GM12874 (cell line): ENCODE measurements around the gene TPST1.

Experiments used
- CTCF ChIP-seq: IDR thresholded peaks from 2 replicates; pipeline ENCODE4 v1.5.1; 2011; ENCODE audit warnings: low read depth, mild to moderate bottlenecking, control low read depth, low read length, moderate library complexity; ENCODE audit not compliant: insufficient read depth

Gene TPST1

GRCh38 chr7:66263936-66264335 lies 58.8 kb downstream of the TPST1 start:
- no peak for TF ChIP-seq CTCF

DNA sequence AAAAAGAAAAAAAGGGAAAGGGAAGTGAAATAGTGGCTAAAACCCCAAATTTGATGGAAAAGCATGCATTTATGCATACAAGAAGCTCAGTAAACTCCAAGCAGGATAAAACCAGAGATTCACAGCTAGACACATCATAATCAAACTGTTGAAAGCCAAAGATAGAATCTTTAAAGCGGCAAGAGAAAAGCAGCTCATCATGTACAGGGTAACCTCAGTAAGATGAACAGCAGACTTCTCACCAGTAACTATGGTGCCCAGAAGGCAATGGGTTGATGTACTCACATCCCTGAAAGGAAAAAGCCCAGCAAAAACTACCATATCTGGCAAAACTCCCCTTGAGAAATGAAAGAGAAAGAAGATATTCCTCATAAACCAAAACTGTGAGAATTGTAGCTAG lies 60.4 kb downstream of the TPST1 start:
- TF ChIP-seq CTCF, result no peak

DNA sequence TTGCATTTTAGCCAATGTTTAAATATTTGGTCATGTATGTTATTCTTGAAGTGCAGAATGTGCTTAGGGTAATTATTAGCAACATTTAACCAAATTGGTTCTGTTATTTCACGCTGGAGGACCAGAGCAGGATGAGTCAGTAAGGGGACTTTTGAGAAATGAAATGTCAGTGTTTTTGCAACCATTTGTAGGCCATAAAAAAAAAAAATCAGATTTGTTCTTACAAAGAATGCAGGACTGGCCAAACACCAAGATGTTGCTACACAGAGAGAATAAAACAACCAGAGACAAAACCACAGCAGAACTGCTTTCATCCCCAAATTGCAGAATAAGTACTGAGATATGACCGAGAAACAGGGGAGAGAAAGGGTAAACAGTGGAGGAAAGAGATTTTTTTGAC lies 62.1 kb downstream of the TPST1 start:
- no peak for TF ChIP-seq CTCF

DNA sequence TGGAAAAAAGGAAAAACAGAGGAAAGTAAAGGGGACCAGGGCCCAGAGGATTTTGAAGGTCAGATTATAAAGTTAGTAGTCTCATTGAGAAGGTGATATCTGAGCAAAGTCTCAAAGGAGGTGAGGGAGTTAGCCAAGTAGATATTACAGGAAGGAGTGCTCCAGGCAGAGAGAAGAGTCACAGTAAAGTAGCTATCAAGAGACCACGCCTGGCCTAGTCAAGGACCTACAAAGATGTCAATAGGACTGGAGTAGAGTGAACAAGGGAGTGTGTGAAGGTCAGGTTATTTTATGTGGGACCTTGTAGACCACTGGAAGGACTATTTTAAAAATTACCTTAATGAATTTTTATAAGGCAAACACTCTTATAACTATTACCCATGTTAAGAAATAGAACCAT lies 64.8 kb downstream of the TPST1 start:
- TF ChIP-seq CTCF, result no peak

DNA sequence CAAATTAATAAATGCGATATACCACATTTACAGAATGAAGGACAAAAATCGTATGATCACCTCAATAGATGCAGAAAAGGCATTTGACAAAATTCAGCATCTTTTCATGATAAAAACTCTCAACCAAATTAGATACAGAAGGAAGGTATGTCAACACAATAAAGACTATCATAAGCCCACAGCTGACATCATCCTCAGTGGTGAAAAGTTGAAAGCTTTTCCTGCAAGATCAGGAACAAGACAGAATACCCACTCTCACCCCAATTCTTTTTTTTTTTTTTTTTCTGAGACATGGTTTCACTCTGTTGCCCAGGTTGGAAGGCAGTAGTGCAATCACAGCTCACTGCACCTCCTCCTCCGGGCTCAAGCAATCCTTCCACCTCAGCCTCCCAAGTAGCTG lies 67.2 kb downstream of the TPST1 start:
- no peak for TF ChIP-seq CTCF

DNA sequence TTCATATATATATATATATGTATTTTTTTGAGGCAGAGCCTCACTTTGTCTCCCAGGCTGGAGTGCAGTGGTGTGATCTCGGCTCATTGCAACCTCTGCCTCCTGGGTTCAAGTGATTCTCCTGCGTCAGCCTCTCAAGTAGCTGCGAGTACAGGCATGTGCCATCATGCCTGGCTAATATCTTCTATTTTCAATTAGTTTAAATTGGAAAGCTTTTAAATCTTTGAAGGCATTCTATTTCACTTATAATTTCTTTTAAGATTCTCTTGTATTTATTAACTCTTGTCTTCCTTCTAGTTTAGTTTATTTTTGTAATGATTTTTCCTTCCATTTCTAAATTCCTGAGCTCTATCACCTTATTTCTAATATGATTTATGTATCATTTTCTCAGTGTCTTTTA lies 71.2 kb downstream of the TPST1 start:
- TF ChIP-seq CTCF, result no peak

DNA sequence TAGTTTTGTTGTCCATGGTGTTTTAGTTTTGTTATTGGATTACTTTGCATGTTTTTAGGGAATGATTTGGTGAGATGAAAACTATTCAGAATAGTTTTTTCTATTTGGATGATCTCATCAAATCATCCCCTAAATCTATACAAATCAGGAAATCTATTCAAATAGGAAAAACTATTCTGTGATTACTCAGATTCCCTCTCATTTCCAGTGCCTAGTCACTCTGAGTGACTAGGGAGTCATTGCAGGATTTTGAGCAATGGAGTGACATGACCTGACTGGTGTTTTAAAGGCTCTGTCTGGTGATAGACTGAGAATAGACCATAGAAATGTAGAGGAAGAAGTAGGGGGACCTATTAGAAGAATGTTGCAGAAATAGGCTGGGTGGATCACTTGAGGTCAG lies 72.4 kb downstream of the TPST1 start:
- no peak for TF ChIP-seq CTCF

DNA sequence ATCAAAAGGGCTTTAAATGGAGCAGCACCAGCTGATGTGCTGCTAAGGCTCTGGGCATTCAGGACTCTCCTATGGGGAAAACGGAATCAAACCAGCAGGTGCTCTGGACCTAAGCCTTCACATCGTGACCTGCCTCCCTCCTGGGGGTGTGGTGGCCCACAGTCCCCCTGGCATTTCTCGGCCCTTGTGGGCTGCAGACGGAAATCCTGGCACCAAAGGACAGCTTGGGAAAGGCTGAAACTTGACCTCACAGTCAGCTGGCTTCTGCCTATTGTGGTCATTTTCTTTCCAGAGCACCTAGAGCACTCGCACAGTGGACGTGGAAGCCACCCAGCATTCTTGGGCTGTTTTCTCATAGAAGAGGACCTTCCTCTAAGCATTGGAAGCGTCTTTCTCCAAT lies 74.8 kb downstream of the TPST1 start:
- TF ChIP-seq CTCF, result no peak
